Left colon (tissue), 2 donors: Measurements from ENCODE around the gene EMID1. TPM values are rescaled to one million over a fixed set of nuclear protein-coding genes. Genes with fewer than 3 reads are reported as not detected.

Experiments used
- ATAC-seq: fragments of 200-7000 bp; cut with Tn5 transposase; one replicate; pipeline ENCODE4 v1.9.1; 2020; ENCODE audit warnings: mild to moderate bottlenecking, moderate library complexity
- DNase-seq, 2 donors: peaks; one replicate each; pipeline ENCODE4 v3.0.0-alpha.2; 2020
- intact Hi-C, 2 donors: fragments of 100-400 bp; cut with DNase I in 1 of 2; cut with micrococcal nuclease in 1 of 2; formaldehyde crosslinking; loops; one replicate each; pipeline versions ENCODE4 v1.11.2 to v1.14.0; 2022; cut with DNase I, micrococcal nuclease
- total RNA-seq, 2 donors: library from RNA; stranded (reverse); fragmentation: NEBNext Ultra II Directional; extraction: Animal tissue kit (Norgen Biotek cat#: 25700); gene quantifications; one replicate each; pipeline ENCODE4 v1.2.1, GENCODE V29; 2021
- donor health status: DM: no; HTN: no; CAD: no.
- donor health status: DM: yes; HTN: yes; CAD: no.

Gene EMID1
- total RNA-seq, 2 donors from 2014 or later: 1.2 to 4.9 TPM

- ATAC-seq (no peak), DNase-seq (no peak)
- intact Hi-C loops: no loop called here
Measured at GRCh38 chr22:29251981-29252911, 46.5 kb downstream of the EMID1 start.

DNA sequence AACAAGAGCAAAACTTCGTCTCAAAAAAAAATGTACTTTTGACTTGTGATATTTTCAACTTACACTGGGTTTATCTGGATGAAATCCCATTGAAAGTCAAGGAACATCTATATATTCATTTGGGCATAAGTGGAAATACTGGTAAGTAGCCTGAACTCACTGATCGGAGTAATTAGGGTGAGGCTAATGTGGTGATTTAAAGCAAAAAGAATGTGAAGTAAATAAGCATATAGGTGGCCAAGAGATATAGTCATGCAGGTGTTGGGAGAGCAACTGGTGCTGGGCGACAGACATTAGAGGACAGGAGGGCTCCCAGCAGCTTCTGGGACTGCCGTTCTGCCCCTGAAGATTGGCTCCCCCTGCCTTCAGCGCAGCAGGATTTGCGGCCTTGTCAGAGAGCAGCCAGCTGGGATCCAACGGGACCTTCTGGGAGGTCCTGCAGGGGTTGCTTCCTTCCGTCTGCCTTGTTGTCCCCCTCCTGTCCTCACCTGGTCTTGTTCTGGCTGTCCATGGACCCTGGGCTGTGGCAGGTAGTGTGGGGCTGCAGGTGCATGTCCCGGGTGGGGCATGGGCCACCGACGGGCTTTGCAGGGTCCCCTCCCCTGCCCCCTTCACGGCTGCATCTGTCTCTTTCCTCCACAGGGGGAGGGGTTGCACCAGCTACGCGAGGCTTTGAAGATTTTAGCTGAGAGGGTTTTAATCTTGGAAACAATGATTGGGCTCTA, 48.0 kb downstream of the EMID1 start:
- intact Hi-C loops: no loop called here
- ATAC-seq (no peak), DNase-seq (no peak)

DNA sequence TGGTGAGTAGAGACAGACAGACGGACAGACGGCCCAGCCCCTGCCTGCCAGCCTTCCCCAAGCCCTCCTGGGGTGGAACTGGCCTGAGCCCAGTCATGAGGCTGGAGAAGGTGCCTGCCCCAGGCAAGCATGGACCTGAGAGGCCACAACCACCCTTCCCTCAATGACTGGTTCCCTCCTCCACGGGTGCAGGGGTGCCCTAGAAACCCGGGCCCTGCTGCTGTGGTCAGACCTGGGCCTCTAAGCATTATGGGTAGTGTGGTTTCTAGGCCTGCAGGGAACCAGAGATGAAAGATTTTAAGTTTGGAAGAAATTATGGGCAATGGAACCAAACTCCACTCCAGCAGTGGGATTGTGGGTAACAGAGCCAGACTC, 48.6 kb downstream of the EMID1 start:
- ATAC-seq (no peak), DNase-seq (no peak)

GRCh38 chr22:29255064-29255621, 49.4 kb downstream of the EMID1 start:
- no peak for ATAC-seq
- intact Hi-C loops: no loop called here
- DNase-seq: no peak

More for the DNA sequence above, 48.6 kb downstream of the EMID1 start:
- intact Hi-C loops: no loop called here

DNA sequence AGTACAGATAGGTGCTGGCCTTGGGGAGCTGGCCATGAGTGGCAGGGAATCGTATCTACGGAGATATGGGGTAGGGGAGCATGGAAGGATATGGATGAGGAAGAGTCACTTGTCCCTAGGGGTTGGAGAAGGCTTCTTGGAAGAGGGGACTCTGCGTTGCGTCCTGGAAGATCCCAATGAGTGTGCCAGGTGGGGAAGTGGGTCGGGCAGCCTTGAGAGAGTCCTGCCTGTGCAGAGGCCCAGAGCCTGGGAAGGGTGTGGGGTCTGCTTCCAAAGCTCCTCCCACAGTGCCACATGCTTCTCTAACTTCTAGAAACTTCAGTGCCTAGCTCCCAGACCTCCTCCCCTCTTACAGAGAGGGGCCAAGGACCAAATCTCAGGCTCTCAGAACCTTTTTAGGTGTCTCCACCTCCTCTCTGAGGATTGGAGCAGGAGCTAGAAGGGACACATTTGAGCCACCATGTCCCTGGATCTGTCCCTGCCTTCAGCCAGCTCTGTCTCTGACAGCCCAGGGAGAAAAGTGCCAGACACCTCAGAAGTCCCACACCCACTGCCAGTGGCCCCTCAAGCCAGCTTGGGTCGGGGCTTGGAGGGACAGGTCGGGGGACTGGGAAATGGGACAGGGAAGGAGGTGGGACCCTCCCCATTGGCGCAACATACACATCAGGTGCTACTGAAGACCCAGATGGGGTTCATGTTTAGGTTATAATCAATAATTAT, 51.1 kb downstream of the EMID1 start:
- intact Hi-C loops: no loop called here
- DNase-seq (no peak), ATAC-seq (no peak)

- ATAC-seq (no peak), DNase-seq (no peak)
- intact Hi-C loops: no loop called here
Measured at GRCh38 chr22:29257751-29258181, 52.1 kb downstream of the EMID1 start.

DNA sequence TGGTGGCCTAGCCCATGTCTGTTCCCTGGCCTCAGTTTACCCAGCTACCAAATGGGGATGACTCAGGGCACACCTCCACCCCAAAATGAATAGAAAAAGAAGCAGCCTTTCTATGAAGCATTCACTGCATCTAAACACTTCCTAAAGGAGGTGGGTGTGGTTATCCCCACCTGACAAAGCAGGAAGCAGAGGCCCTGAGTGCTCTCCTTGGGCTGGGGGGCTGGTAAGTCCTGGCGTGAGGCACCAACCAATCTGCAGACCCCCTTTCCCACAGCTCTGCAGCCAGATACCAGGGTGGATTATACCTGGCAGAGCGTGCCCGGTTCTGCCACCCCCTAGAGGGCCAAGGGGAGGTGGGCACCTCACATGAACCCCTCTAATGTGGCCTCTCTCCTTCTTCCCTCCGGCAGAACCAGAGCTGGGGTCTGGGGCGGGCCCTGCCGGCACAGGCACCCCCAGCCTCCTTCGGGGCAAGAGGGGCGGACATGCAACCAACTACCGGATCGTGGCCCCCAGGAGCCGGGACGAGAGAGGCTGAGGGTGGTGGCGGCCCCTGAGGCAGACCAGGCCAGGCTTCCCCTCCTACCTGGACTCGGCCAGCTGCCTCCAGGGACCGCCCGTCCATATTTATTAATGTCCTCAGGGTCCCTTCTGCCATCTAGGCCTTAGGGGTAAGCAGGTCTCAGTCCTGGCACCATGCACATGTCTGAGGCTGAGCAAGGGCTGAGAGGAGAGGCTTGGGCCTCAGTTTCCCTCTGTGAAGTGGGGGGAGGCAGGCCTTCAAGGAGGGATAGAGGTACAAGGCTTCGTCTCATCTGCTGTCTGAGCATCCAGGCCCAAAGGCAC, 52.9 kb downstream of the EMID1 start:
- intact Hi-C loops: no loop called here
- ATAC-seq (no peak), DNase-seq (no peak)

DNA sequence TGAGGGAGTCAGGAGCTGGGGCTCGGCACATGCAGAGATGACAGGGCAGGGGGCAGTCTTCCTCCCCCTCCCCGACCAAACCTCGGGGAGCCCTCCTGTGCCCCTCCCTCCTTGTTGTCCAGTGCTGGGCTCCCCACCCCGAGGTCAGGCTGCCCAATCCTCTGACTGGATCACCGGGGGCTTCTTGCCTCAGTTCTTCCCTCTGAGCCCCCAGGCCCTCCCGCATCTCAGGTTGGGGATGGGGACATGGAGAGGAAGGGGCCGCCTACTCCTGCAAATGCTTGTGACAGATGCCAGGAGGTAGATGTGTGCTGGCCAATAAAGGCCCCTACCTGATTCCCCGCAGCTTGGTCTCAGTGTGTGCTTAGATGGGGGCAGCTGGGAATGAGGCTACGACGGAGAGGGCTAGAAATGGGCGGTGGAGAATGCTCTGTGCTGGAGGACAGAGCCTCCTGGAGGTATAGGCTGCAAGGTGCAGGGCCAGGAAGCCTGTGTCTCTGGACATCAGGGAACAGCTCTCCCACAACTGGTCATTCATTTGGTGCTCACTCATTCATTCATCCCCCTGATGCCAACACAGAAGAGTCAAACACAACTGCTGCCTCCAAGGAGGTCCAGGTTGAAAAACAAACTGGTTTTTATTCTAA, 53.7 kb downstream of the EMID1 start:
- no peak for DNase-seq
- no peak for ATAC-seq
- intact Hi-C loops: no loop called here

DNA sequence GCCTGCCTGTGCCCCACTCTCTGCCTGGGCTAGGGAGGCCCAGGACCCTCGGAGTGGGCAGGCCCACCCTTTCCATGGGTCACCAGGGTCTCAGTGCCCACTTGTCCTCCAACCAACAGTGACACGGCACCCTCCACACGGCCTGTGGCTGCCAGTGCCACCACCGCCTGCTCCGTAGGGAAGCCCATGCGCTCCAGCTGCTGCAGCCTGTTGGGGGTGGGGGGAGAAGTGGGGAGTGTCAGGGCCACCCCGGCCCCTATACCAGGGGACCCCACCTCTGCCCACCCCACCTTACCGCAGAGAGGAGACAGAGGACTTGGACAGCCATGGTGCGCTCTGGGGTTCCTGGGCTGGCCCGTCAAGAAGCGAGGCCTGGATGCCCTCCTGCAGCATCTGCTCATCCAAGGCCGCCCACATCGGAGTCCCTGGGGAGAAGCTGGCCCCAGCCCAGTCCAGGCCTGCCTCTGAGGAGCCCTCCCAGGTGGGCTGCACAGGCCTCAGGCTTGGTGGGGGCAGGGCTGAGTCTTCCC, 54.4 kb downstream of the EMID1 start:
- intact Hi-C loops: no loop called here
- ATAC-seq (no peak), DNase-seq (no peak)

DNA sequence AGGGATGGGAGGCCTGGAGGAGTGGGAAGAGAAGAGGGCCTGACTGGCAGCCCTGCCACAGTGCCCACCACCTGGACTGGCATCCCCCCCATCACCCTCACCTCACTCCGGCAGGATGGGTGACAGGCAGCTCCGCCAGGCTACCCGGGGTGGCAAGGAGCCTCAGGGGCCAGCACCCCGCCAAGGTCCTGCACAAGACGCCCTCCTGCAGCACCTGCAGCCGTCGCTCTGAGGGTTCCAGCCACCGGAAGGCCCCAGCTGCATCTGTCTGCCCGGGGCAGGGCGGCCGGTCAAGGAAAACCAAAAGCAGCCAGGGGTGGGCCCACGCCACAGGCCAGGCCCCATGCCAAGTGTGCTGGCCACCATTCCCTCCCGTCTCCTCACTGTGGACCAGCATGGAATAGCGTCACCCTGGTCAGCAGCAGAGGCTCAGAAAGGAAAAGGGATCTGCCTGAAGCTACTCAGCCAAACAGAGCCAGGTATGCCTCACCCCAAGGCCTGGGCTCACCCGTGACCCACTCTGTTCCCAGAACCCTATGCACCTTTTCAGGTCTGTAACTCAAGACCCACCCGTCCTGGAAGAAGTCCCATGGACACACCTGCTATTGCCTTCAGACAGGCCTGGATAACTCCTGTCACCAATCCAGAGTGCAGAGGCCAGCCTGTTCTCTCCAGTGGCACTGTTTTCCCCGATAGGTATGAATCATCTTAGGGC, 55.1 kb downstream of the EMID1 start:
- ATAC-seq: peak; percentile 44
- intact Hi-C loops: no loop called here
- DNase-seq: no peak

DNA sequence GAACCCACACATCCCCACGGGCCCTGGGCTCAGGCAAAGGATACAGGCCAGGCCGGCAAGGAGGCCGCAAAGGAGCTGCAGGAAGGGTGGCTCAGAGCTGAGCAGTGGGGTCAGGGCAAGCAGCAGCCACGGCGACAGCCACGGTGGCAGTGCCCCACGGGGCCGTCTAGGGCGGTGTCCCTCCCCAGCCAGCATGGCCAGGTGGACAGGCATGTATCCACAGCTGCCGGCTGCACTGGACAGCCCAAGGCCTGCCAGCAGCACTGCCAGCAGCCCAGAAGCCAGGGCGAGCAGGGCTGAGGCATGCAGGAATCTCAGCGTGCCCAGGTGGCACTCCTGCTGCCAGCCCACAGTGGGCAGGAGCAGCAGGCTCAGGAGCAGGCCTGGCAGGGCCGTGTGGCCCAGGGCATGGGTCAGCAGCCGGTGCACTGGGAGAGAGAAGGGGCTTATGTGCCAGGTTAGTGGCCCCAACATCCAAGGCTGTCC, 58.1 kb downstream of the EMID1 start:
- no peak for DNase-seq
- no peak for ATAC-seq
- intact Hi-C loops: no loop called here

- no peak for DNase-seq
- ATAC-seq: no peak
- intact Hi-C loops: no loop called here
Measured at GRCh38 chr22:29265305-29265704, 59.6 kb downstream of the EMID1 start.

DNA sequence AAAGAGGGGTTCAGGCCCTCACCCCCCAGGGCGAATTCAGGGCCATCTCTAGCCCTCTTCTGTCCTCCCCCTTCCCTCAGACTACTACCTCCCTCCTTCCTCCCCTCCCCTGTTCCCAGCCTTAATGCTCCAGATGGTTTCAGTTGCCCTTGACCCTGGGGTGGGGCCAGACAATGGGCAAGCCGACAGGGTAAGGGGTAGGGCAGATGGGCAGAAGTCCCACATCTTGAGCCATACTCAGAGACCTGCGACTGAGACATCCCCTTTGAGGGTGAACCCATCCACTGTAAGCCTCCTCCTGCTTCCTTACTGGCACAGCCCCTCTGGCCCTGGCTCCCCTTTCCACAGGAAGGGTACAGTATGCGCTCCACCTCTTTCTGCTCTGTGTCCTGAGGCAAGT, 60.2 kb downstream of the EMID1 start:
- no peak for DNase-seq
- no peak for ATAC-seq
- intact Hi-C loops: no loop called here

DNA sequence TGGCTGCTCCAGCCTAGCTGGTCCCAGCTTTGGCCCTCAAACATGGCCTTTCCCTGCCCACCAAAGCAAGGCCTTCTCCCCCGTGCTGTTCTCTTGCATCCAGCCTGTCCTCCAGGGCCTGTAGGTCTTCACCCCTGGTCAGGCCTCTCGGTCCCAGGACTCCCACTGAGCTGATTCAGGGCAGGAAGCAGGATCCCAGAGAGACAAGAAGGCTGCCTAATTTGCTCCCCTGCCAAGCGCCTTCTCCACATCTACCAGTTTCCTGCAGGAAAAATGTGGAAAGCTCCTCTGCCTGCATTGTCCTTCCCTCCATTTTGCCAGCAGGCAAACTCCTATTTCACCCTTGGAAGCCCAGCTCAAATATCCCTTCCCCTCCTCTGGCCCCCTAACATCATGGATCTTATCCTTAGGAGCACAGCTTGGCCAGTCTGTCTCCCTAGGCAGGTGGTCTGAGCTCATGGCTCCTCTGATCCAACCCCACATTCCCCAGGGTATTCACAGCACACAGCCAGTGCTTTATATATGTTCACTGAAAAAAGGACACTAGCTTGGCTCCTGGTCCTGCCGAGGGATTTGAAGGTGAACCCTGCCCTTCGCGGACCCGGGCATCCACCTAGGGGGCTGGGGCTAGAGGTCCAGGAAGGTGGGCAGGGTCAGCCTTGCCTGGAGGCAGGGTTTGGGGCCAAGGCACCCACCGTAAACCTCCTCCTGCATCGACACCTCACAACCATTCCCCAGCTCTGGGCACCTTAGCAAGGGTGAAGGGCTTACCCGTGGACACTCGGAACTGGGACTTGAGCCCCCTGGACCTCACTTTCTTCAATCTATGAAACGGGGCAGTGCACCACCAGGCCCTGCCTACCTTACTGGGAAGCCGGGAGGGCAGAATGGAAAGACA, 61.1 kb downstream of the EMID1 start:
- intact Hi-C loops: no loop called here
- peak in 1 of 2 donors; percentile 24 for DNase-seq
- no peak for ATAC-seq

DNA sequence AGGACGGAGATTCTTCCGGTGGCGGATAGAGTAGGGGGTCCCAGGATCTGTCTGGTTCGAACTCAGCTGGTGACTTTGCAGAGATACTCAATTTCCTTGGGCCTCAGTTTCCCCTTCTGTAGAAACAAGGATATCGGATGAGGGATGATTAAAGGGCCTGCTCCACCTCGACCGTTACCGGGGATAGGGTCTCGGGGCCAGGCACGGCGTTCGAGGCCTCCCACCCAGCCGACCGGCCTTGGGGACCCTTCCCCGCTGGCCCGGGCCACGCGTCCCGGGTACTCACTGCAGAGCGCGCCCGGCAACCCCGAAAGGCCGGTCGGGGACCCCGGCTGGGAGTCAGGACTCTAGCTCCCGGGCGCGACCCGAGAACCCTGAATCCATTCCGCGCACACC, 61.8 kb downstream of the EMID1 start:
- intact Hi-C loops: no loop called here
- DNase-seq (no peak), ATAC-seq (no peak)
